Glutamatergic neuron (in vitro differentiated cells): ENCODE results near the gene SLC16A5. TPM values are rescaled to one million over a fixed set of nuclear protein-coding genes. Genes with fewer than 3 reads are reported as not detected.

Experiments
- DNase-seq: peaks from one replicate; pipeline ENCODE4 v3.0.0; 2022
- H3K27ac Mint-ChIP-seq: one replicate; pipeline ENCODE4 v1.8.0; 2020; ENCODE audit warnings: mild to moderate bottlenecking, mixed read lengths, inconsistent platforms; ENCODE audit not compliant: unreplicated experiment
- H3K27me3 Mint-ChIP-seq: one replicate; pipeline ENCODE4 v1.8.0; 2020; ENCODE audit warnings: mild to moderate bottlenecking, moderate library complexity, mixed read lengths, inconsistent platforms; ENCODE audit not compliant: unreplicated experiment
- H3K36me3 Mint-ChIP-seq: one replicate; pipeline ENCODE4 v1.8.0; 2020; ENCODE audit warnings: mild to moderate bottlenecking, mixed read lengths, inconsistent platforms; ENCODE audit not compliant: unreplicated experiment
- H3K4me1 Mint-ChIP-seq: one replicate; pipeline ENCODE4 v1.8.0; 2020; ENCODE audit warnings: mild to moderate bottlenecking, low read depth, mixed read lengths, inconsistent platforms; ENCODE audit not compliant: unreplicated experiment
- H3K4me3 Mint-ChIP-seq: one replicate; pipeline ENCODE4 v1.8.0; 2020; ENCODE audit warnings: mild to moderate bottlenecking, mixed read lengths, inconsistent platforms; ENCODE audit not compliant: unreplicated experiment
- H3K9me3 Mint-ChIP-seq: one replicate; pipeline ENCODE4 v1.8.0; 2020; ENCODE audit warnings: mild to moderate bottlenecking, moderate library complexity, mixed read lengths, inconsistent platforms; ENCODE audit not compliant: unreplicated experiment
- total RNA-seq: library from RNA; stranded (reverse); fragmentation: NEBNext Ultra II Directional; extraction: Animal tissue kit (Norgen Biotek cat#: 25700); gene quantifications from one replicate; pipeline ENCODE4 v1.2.1, GENCODE V29; 2021; ENCODE audit not compliant: unreplicated experiment
- TF ChIP-seq, protein P1 (sequence below): fragments of 200-600 bp; sonication (generic); IDR thresholded peaks from one replicate; pipeline ENCODE4 v1.5.0; 2021; ENCODE audit not compliant: partially characterized antibody, unreplicated experiment

The SLC16A5 gene
- total RNA-seq, 1 donor from 2014 or later = 1.1 TPM

DNA sequence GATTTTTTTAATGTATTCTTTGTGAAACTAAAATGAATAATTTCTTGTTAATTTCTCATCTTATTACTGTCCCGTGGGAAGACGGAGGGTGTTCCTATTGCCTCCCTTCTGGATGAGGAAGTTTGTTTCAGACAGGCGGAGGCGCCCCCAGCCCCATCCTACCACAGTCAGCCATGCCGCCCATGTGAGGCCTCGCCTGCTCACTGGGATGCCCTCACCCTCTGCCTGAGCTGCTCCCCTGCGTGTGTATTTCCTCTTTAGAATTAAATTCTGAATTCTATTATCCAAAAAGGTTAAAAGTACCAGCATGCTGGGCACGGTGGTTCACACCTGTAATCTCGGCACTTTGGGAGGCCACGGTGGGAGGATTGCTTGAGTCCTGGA is 26.7 kb upstream of the SLC16A5 start:
- Mint-ChIP-seq H3K36me3 (peaks cover 4% of the 10 kb centered on the region), H3K9me3 (no peaks in the 10 kb centered on the region), H3K27ac (no peak overlapping the region), H3K4me3 (no peak overlapping the region), H3K27me3 (peaks cover 2% of the 10 kb centered on the region), H3K4me1 (peaks cover 11% of the 10 kb centered on the region)
- TF ChIP-seq, protein P1, sequence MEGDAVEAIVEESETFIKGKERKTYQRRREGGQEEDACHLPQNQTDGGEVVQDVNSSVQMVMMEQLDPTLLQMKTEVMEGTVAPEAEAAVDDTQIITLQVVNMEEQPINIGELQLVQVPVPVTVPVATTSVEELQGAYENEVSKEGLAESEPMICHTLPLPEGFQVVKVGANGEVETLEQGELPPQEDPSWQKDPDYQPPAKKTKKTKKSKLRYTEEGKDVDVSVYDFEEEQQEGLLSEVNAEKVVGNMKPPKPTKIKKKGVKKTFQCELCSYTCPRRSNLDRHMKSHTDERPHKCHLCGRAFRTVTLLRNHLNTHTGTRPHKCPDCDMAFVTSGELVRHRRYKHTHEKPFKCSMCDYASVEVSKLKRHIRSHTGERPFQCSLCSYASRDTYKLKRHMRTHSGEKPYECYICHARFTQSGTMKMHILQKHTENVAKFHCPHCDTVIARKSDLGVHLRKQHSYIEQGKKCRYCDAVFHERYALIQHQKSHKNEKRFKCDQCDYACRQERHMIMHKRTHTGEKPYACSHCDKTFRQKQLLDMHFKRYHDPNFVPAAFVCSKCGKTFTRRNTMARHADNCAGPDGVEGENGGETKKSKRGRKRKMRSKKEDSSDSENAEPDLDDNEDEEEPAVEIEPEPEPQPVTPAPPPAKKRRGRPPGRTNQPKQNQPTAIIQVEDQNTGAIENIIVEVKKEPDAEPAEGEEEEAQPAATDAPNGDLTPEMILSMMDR = no peak
- DNase-seq = no peak

DNA sequence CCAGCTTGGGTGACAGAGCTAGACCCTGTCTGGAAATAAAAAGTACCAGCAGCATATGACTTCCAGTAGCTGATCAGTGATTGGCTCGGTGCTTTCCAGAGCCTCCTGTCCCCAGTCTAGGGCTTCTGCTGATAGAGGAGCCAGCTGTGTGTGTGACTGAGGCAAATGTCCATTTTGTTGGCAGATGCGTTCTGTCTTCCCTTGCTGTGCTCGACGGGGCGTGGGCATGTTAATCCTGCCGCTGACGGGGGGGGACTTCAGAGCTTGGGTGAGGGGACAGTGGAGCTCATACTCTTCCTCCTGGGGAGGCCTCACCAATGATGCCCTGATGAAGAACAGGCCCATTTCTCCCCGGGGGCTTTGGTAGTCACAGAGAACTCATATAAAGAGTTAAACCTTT is 26.1 kb upstream of the SLC16A5 start:
- Mint-ChIP-seq H3K9me3 (no peaks in the 10 kb centered on the region), H3K27ac (peak overlapping the region; percentile 43), H3K4me3 (no peak overlapping the region), H3K36me3 (peaks cover under 1% of the 10 kb centered on the region), H3K4me1 (peaks cover 11% of the 10 kb centered on the region), H3K27me3 (peaks cover 2% of the 10 kb centered on the region)
- DNase-seq = no peak
- TF ChIP-seq, protein P1 = no peak

DNA sequence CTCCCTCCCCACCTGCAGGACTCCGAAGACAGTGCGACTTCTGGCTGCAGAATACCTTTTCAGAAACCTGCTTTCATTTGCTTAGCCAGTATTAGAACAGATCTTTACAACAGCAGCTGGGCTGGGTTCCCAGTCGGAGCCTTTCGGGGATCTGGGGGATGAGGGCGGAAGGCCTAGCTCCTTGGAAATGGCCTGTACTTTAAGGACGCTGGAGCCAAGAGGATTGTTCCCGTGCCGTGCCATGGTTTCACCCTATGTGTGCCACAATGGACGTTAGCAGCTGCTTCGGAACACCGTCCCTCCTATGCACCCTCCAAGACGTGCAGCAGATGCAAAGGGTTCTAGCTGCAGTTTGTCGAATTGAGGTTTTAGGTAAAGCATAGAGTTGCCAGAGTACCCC is 24.6 kb upstream of the SLC16A5 start:
- TF ChIP-seq, protein P1 = no peak
- Mint-ChIP-seq H3K36me3 (no peaks in the 10 kb centered on the region), H3K27me3 (peaks cover 2% of the 10 kb centered on the region), H3K4me3 (no peak overlapping the region), H3K27ac (no peak overlapping the region), H3K9me3 (no peaks in the 10 kb centered on the region), H3K4me1 (peaks cover 11% of the 10 kb centered on the region)
- no peak for DNase-seq

DNA sequence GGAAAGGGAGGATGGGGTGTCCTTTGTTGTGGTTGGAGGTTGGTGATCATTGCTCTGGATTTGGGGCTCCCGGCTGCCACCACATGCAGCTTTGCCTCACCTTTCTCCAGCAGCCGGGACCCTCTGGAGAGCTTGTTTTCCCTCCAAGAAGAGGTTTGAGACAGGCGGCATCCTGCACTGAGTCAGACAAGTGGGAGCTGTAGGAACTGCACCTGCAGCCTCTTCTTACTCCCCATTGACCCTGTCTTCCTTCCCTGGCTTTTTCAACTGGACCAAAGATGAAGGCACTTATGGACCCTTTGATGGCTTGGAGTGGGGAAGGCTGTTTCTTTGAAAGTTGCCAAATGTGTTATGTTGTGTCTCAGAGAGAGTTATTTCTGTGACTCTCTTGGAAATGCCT is 24.1 kb upstream of the SLC16A5 start:
- TF ChIP-seq, protein P1 = no peak
- H3K27ac Mint-ChIP-seq = no peak overlapping the region
- peaks cover 11% of the 10 kb centered on the region for H3K4me1 Mint-ChIP-seq
- no peaks in the 10 kb centered on the region for H3K36me3 Mint-ChIP-seq
- no peak overlapping the region for H3K4me3 Mint-ChIP-seq
- H3K27me3 Mint-ChIP-seq = peaks cover 2% of the 10 kb centered on the region
- no peaks in the 10 kb centered on the region for H3K9me3 Mint-ChIP-seq
- no peak for DNase-seq

DNA sequence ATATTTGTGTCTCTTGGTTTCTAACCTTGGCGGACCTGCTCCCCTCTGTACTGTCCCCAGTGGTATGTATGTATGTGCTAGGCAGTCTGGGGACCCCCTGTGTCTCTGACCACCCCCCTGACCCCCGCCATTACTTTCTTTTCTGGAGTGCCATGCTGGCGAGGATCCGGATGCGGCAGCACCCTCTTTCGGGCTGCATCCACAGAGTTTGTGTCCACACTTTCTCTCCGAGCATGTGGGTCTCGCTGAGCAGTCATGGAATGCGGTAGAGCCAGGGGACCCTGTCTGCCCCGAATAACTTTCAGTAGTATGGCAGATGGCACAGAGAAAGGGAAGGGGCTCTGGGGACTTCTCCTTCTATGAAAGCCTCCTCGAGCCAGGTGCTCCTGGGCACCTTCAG is 23.7 kb upstream of the SLC16A5 start:
- Mint-ChIP-seq H3K27ac (no peak overlapping the region), H3K4me3 (no peak overlapping the region)

More for the DNA sequence above, 23.7 kb upstream of the SLC16A5 start:
- Mint-ChIP-seq H3K27me3 (peaks cover 2% of the 10 kb centered on the region), H3K4me1 (peaks cover 11% of the 10 kb centered on the region), H3K36me3 (no peaks in the 10 kb centered on the region), H3K9me3 (no peaks in the 10 kb centered on the region)
- TF ChIP-seq, protein P1 = no peak
- DNase-seq = no peak
